Measurements from ENCODE around the gene IL1RAP.

Gene IL1RAP

DNA sequence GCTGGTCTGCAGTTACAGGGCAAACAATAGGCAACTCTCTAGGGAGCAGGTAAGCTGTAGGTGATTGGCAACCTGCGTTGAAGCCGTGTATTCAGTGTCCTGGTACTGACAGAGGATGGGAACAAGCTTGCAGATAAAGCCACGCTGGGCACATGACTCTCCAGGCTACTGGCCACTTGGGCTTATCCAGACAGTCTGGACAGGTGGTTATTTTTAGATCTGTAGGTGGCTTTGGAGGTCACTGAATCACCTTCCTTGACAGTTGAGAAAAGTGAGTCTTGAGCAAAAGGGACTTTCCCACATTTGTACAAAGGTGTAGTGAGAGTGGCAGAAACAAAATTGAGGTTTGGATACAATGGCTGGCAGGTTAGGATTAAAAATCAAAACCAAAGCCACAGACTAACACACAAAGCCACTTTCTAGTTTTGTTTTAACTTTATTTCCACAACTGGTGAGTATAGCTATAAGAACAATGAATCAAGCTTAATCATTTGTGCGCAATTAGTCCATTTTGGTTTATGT lies 22.3 kb upstream of the IL1RAP start:
- Histone ChIP-seq H3K4me3 (ENCODE audit: insufficient read depth, low read length, poor library complexity, severe bottlenecking) (no peak overlapping the region), H3K27ac (ENCODE audit: low read depth, low read length) (no peak overlapping the region), H3K9ac (ENCODE audit: low read length) (no peak overlapping the region), H3K27me3 (ENCODE audit: low read length) (no peaks in the 10 kb centered on the region), H3F3A (ENCODE audit: insufficient read depth) (no peaks in the 10 kb centered on the region), H3K9me2 (replicated peaks; ENCODE audit: insufficient read depth, low read length) (no peaks in the 10 kb centered on the region), H3K79me2 (ENCODE audit: insufficient read depth, low read length) (no peaks in the 10 kb centered on the region), H3K9me3 (ENCODE audit: insufficient read depth, low read length) (no peaks in the 10 kb centered on the region), H2AFZ (ENCODE audit: low read depth, low read length, severe bottlenecking) (no peak overlapping the region), H4K20me1 (ENCODE audit: low read depth, low read length) (no peaks in the 10 kb centered on the region), H3K4me2 (ENCODE audit: low read depth, low read length, poor library complexity, severe bottlenecking) (no peak overlapping the region), H3K36me3 (ENCODE audit: low read length) (no peaks in the 10 kb centered on the region)
- TF ChIP-seq CTCF (IDR thresholded peaks at IDR 0.05; ENCODE audit: insufficient read depth, low read length, poor library complexity, severe bottlenecking): no peak
- TF ChIP-seq EZH2phosphoT487 (conservative IDR thresholded peaks at IDR 0.05; ENCODE audit: low read length): no peak

DNA sequence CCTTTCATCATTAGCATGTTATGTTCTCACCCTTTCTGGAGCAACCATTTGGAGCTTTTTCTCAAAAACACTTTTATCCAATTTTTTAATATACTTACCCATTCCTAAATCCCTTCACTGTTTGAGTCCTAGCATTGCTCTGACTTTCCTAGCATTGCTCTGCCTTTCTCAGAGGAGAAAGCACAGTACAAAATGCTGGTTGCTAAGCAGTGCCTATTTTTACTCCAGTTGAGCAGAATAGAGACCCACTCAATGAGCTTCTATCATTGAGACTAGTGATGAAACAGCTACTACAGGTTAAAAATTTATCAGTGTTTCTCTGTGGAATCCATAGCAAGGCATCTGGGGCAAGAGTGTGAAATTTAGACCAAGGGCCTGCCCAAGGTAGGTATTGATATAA lies 21.8 kb upstream of the IL1RAP start:
- TF ChIP-seq CTCF (IDR thresholded peaks at IDR 0.05; ENCODE audit: insufficient read depth, low read length, poor library complexity, severe bottlenecking) (no peak), EZH2phosphoT487 (conservative IDR thresholded peaks at IDR 0.05; ENCODE audit: low read length) (no peak)

GRCh38 chr3:190492966-190493365 lies 20.9 kb upstream of the IL1RAP start:
- H4K20me1 ChIP-seq (ENCODE audit: low read depth, low read length): no peaks in the 10 kb centered on the region
- H3K27me3 ChIP-seq (ENCODE audit: low read length): no peaks in the 10 kb centered on the region
- TF ChIP-seq EZH2phosphoT487 (conservative IDR thresholded peaks at IDR 0.05; ENCODE audit: low read length) (no peak), CTCF (IDR thresholded peaks at IDR 0.05; ENCODE audit: insufficient read depth, low read length, poor library complexity, severe bottlenecking) (no peak)
- no peaks in the 10 kb centered on the region for H3F3A ChIP-seq (ENCODE audit: insufficient read depth)
- no peaks in the 10 kb centered on the region for H3K79me2 ChIP-seq (ENCODE audit: insufficient read depth, low read length)
- no peak overlapping the region for H3K27ac ChIP-seq (ENCODE audit: low read depth, low read length)
- H2AFZ ChIP-seq (ENCODE audit: low read depth, low read length, severe bottlenecking): no peak overlapping the region
- H3K9me3 ChIP-seq (ENCODE audit: insufficient read depth, low read length): no peaks in the 10 kb centered on the region
- no peaks in the 10 kb centered on the region for H3K36me3 ChIP-seq (ENCODE audit: low read length)
- H3K9me2 ChIP-seq (replicated peaks; ENCODE audit: insufficient read depth, low read length): no peaks in the 10 kb centered on the region
- no peak overlapping the region for H3K4me3 ChIP-seq (ENCODE audit: insufficient read depth, low read length, poor library complexity, severe bottlenecking)
- H3K9ac ChIP-seq (ENCODE audit: low read length): no peak overlapping the region
- no peak overlapping the region for H3K4me2 ChIP-seq (ENCODE audit: low read depth, low read length, poor library complexity, severe bottlenecking)

More for the DNA sequence above, 21.8 kb upstream of the IL1RAP start:
- Histone ChIP-seq H3K9ac (ENCODE audit: low read length) (no peak overlapping the region), H3F3A (ENCODE audit: insufficient read depth) (no peaks in the 10 kb centered on the region), H3K9me2 (replicated peaks; ENCODE audit: insufficient read depth, low read length) (no peaks in the 10 kb centered on the region), H3K4me3 (ENCODE audit: insufficient read depth, low read length, poor library complexity, severe bottlenecking) (no peak overlapping the region), H3K9me3 (ENCODE audit: insufficient read depth, low read length) (no peaks in the 10 kb centered on the region), H3K27ac (ENCODE audit: low read depth, low read length) (no peak overlapping the region), H3K79me2 (ENCODE audit: insufficient read depth, low read length) (no peaks in the 10 kb centered on the region), H3K36me3 (ENCODE audit: low read length) (no peaks in the 10 kb centered on the region), H2AFZ (ENCODE audit: low read depth, low read length, severe bottlenecking) (no peak overlapping the region), H3K4me2 (ENCODE audit: low read depth, low read length, poor library complexity, severe bottlenecking) (no peak overlapping the region), H4K20me1 (ENCODE audit: low read depth, low read length) (no peaks in the 10 kb centered on the region), H3K27me3 (ENCODE audit: low read length) (no peaks in the 10 kb centered on the region)
